Measurements from ENCODE around the gene CDKN2AIP. TPM values are rescaled to one million over a fixed set of nuclear protein-coding genes. Genes with fewer than 3 reads are reported as not detected.

The CDKN2AIP gene
- total RNA-seq, 2 experiments from 2014 or later, result 27.8 to 28.8 TPM

GRCh38 chr4:183495184-183495583 lies 50.7 kb downstream of the CDKN2AIP start:
- Mint-ChIP-seq H3K27ac (no peak overlapping the region), H3K9me3 (ENCODE audit: low read depth) (no peaks in the 10 kb centered on the region), H3K27me3 (no peaks in the 10 kb centered on the region), H3K4me1 (peaks cover 8% of the 10 kb centered on the region), H3K36me3 (peaks cover 15% of the 10 kb centered on the region), H3K4me3 (no peak overlapping the region)
- CTCF ChIA-PET, result interaction anchor here (0.9 to 1.0 kb wide), 2 partner anchors 25 to 39 kb away, joined by 3 read pairs; no protein-coding TSS in a partner anchor
- DNase-seq (no peak), ATAC-seq (no peak)

Other genes starting within 250 kb of the CDKN2AIP start
- gene CLDN22, start 124.4 kb upstream of the CDKN2AIP start, total RNA-seq, result not detected
- not detected for gene CLDN24, start 122.2 kb upstream of the CDKN2AIP start, total RNA-seq
- 10 to 100 TPM; 11.4 to 12.4 TPM for gene ING2, start 60.4 kb downstream of the CDKN2AIP start, total RNA-seq
- gene RWDD4, start 214.5 kb downstream of the CDKN2AIP start, total RNA-seq, result 10 to 100 TPM; 17.8 to 18.6 TPM
- gene TRAPPC11, start 214.7 kb downstream of the CDKN2AIP start, total RNA-seq, result 10 to 100 TPM; 30.3 to 34.6 TPM

Measured in activated CD8-positive, alpha-beta memory T cell treated with anti-CD3 and anti-CD28 coated beads, Interleukin-2, amount 10 ng/mL, durations not matched to agents 7 days and 5 days (primary cell).